GM23248 (cell line): ENCODE results near the gene FKTN. TPM values are rescaled to one million over a fixed set of nuclear protein-coding genes. Genes with fewer than 3 reads are reported as not detected.

ENCODE experiments used
- DNase-seq: peaks from one replicate; pipeline ENCODE4 v3.0.0-alpha.2; 2015
- H2AFZ ChIP-seq: fragments of 200-600 bp; sonication (generic); 2 replicates; pipeline ENCODE4 v1.6.1; 2016; ENCODE audit warnings: antibody characterized with exemption
- H3F3A ChIP-seq: fragments of 200-600 bp; sonication (generic); 2 replicates; pipeline ENCODE4 v1.6.1; 2016; ENCODE audit warnings: mild to moderate bottlenecking, antibody characterized with exemption, mixed run types; ENCODE audit not compliant: insufficient read depth
- H3K27ac ChIP-seq: fragments of 200-600 bp; sonication (generic); 2 replicates; pipeline ENCODE4 v1.5.1; 2016; ENCODE audit warnings: mild to moderate bottlenecking
- H3K27me3 ChIP-seq: fragments of 200-600 bp; sonication (generic); replicated peaks from 2 replicates; pipeline ENCODE4 v1.6.1; 2016; ENCODE audit warnings: mild to moderate bottlenecking; ENCODE audit not compliant: insufficient read depth
- H3K36me3 ChIP-seq: fragments of 200-600 bp; sonication (generic); 2 replicates; pipeline ENCODE4 v1.6.1; 2016; ENCODE audit warnings: low read depth, mild to moderate bottlenecking
- H3K4me1 ChIP-seq: fragments of 200-600 bp; sonication (generic); 2 replicates; pipeline ENCODE4 v1.6.1; 2016; ENCODE audit warnings: mild to moderate bottlenecking; ENCODE audit not compliant: insufficient read depth
- H3K4me2 ChIP-seq: fragments of 200-600 bp; sonication (generic); one replicate; pipeline ENCODE4 v1.6.1; 2016; ENCODE audit warnings: mild to moderate bottlenecking; ENCODE audit not compliant: unreplicated experiment
- H3K4me3 ChIP-seq: fragments of 200-600 bp; sonication (generic); 2 replicates; pipeline ENCODE4 v1.5.1; 2016; ENCODE audit warnings: mild to moderate bottlenecking
- H3K79me2 ChIP-seq: fragments of 200-600 bp; sonication (generic); 2 replicates; pipeline ENCODE4 v1.6.1; 2016; ENCODE audit warnings: mild to moderate bottlenecking; ENCODE audit not compliant: insufficient read depth
- H3K9ac ChIP-seq: fragments of 200-600 bp; sonication (generic); 2 replicates; pipeline ENCODE4 v1.6.1; 2016; ENCODE audit warnings: mild to moderate bottlenecking
- H3K9me2 ChIP-seq: fragments of 200-600 bp; sonication (generic); 2 replicates; pipeline ENCODE4 v1.6.1; 2016; ENCODE audit warnings: mixed run types, mild to moderate bottlenecking, moderate library complexity; ENCODE audit not compliant: insufficient read depth
- H3K9me3 ChIP-seq: fragments of 200-600 bp; sonication (generic); one replicate; pipeline ENCODE4 v1.6.1; 2017; ENCODE audit warnings: low read depth
- H4K20me1 ChIP-seq: fragments of 200-600 bp; sonication (generic); 2 replicates; pipeline ENCODE4 v1.6.0; 2016; ENCODE audit not compliant: insufficient read depth
- EZH2 ChIP-seq: fragments of 200-600 bp; sonication (generic); IDR thresholded peaks from 2 replicates; pipeline ENCODE4 v1.6.1; 2018; ENCODE audit warnings: antibody characterized with exemption, mild to moderate bottlenecking; ENCODE audit not compliant: insufficient read depth, poor library complexity, severe bottlenecking
- EZH2phosphoT487 ChIP-seq: fragments of 200-600 bp; sonication (generic); IDR thresholded peaks from 2 replicates; pipeline ENCODE4 v1.6.1; 2018; ENCODE audit warnings: antibody characterized with exemption, moderate library complexity, mild to moderate bottlenecking, low read depth; ENCODE audit not compliant: insufficient read depth
- WGBS, 2 experiments: methylation state at CpG; one replicate each; pipeline ENCODE4 v1.1.6; 2015 to 2017; ENCODE audit warnings: low lambda C conversion rate in 2 of 2, low coverage in 1 of 2; ENCODE audit errors: missing lambda C conversion rate in 2 of 2; 5-methylcytosine and 5-hydroxymethylcytosine counted together
- in situ Hi-C: fragments of 300-500 bp; cut with MboI; formaldehyde crosslinking; loops from 2 replicates; pipeline ENCODE4 v1.15.0; 2020
- polyA plus RNA-seq: library from polyadenylated mRNA; unstranded; fragments of >200 nt; fragmentation: Nextera tagmentation; extraction: Ambion mirVana; gene quantifications from 2 replicates; pipeline ENCODE4 v1.2.1, GENCODE V29; 2016
- total RNA-seq: library from RNA; depleted of rRNA; stranded (reverse); fragments of >200 nt; shearing (Covaris generic); gene quantifications from 2 replicates; pipeline ENCODE4 v1.2.3, GENCODE V29; 2014

The FKTN gene
- total and polyA plus RNA-seq, 2 experiments from 2014 or later: 13.9 to 40.7 TPM

DNA sequence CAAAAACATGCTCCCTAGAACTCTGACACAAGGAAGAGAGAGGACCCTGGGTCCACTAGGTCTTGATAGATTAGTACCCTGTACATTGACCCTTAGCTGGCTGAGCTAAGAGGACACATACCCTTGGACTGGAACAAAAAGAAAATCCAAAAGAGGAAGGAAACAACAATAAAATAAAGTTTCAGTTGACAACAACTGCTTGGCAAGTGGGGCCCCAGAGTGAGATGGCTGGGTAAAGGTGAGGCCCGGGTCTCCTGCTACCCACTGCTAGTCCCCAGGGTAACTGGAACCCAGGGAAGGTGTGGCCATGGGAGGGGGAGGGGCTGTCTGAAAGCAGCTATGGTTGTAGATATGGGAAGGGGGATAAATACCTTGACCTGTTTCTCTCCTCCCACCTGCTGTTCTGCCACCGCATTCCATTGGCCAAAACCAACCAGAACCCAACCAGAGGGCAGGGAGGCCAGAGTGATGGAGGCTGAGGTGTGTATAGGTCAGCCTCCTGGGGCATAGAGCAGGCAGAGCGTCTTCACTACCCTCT, 116.0 kb downstream of the FKTN start:
- H2AFZ ChIP-seq: no peak overlapping the region
- H3F3A ChIP-seq: no peaks in the 10 kb centered on the region
- no peaks in the 10 kb centered on the region for H3K36me3 ChIP-seq
- no peaks in the 10 kb centered on the region for H3K9me3 ChIP-seq
- no peaks in the 10 kb centered on the region for H3K79me2 ChIP-seq
- TF ChIP-seq EZH2phosphoT487 (no peak), EZH2 (no peak)
- no peaks in the 10 kb centered on the region for H3K9me2 ChIP-seq
- no peaks in the 10 kb centered on the region for H3K4me1 ChIP-seq
- H3K27ac ChIP-seq: no peak overlapping the region
- WGBS, 2 experiments: 38 to 46% methylated on average over 3 of the region's 3 CpGs
- no peaks in the 10 kb centered on the region for H3K27me3 ChIP-seq
- no peak for DNase-seq
- in situ Hi-C loops: no loop called here
- H4K20me1 ChIP-seq: no peaks in the 10 kb centered on the region
- H3K9ac ChIP-seq: no peak overlapping the region
- H3K4me2 ChIP-seq: no peak overlapping the region
- no peak overlapping the region for H3K4me3 ChIP-seq

DNA sequence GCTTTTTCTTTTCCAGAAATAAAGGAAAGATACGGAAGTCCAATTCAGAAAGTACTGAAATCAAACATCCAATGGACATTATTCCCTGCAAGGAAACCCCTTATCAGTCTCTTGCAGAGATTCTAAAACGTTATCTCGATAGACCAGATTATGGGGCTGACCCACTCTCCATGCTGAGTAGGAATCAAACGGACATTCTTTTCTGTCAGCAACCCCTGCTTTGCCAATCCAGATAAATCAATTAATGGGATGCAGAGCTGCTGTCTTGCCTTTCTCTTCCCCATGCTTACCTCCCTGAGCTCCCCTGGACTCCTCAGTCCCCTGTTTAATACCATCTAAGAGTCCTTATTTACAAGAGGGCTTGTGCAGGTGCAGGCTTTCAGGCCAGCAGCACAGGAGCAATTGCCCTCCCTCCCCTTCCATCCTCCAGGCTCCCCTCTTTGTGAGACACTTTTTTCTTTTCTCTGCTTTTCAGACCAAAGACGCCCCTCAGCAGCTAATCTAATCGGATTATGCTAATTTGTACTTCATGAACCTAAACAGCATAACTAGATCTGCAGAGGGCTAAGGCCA, 118.5 kb downstream of the FKTN start:
- no peaks in the 10 kb centered on the region for H3K4me1 ChIP-seq
- no peaks in the 10 kb centered on the region for H3K9me2 ChIP-seq
- no peaks in the 10 kb centered on the region for H3K36me3 ChIP-seq
- no peak overlapping the region for H3K27ac ChIP-seq
- H3F3A ChIP-seq: no peaks in the 10 kb centered on the region
- no peaks in the 10 kb centered on the region for H4K20me1 ChIP-seq
- no peaks in the 10 kb centered on the region for H3K79me2 ChIP-seq
- no peaks in the 10 kb centered on the region for H3K9me3 ChIP-seq
- in situ Hi-C loops: no loop called here
- no peak overlapping the region for H3K4me2 ChIP-seq
- no peak overlapping the region for H3K4me3 ChIP-seq
- WGBS, 2 experiments: 37 to 38% methylated on average over 6 of the region's 6 CpGs
- no peaks in the 10 kb centered on the region for H3K27me3 ChIP-seq
- no peak for DNase-seq
- no peak overlapping the region for H3K9ac ChIP-seq
- TF ChIP-seq EZH2phosphoT487: no peak
- no peak for TF ChIP-seq EZH2
- no peak overlapping the region for H2AFZ ChIP-seq

DNA sequence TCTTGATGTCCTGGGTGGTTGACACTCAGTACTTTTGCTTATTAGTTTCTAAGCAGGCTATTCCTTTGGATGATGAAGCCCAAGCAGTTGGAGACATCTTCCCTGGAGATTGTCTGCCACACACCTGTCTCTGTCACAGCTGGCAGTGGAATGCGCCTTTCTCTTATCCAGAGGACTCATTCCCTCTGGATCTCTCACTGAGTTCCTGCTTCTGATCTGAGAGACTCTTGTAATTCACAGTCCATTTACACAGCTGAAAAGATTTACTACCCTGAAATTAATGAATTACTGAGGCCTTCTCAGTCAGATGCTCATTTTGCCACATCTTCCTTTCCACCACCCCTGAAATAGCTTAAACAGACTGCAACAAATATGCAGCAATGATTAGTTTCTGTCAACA, 120.2 kb downstream of the FKTN start:
- no peaks in the 10 kb centered on the region for H3K9me2 ChIP-seq
- in situ Hi-C loops: no loop called here
- no peaks in the 10 kb centered on the region for H3K4me1 ChIP-seq
- no peak overlapping the region for H3K27ac ChIP-seq
- WGBS, 2 experiments: 55 to 67% methylated on average over 1 of the region's 1 CpG
- H3K4me3 ChIP-seq: no peak overlapping the region
- H3K4me2 ChIP-seq: no peak overlapping the region
- no peak for DNase-seq
- H4K20me1 ChIP-seq: no peaks in the 10 kb centered on the region
- no peaks in the 10 kb centered on the region for H3F3A ChIP-seq
- no peaks in the 10 kb centered on the region for H3K9me3 ChIP-seq
- no peaks in the 10 kb centered on the region for H3K36me3 ChIP-seq
- no peak overlapping the region for H3K9ac ChIP-seq
- no peaks in the 10 kb centered on the region for H3K79me2 ChIP-seq
- no peak overlapping the region for H2AFZ ChIP-seq
- no peak for TF ChIP-seq EZH2phosphoT487
- no peak for TF ChIP-seq EZH2
- no peaks in the 10 kb centered on the region for H3K27me3 ChIP-seq

DNA sequence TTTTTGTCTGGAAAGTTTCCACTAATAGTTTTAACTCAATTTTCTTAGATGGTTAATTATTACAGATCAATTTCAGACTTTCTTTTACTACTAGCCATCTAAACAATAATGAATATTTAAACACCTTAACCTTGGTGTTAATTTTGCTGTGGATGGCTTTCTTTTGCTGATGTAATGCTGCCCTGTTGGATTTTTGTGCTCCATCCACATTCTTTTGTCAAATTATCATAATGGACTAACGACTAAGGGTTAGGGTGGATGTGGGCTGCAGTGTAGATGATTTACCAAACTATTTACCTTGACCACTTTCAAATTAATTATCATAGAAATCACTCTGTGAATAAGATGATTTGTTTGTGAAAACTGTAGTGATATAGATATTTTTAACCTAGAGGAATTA, 120.8 kb downstream of the FKTN start:
- no peak for TF ChIP-seq EZH2phosphoT487
- TF ChIP-seq EZH2: no peak

More for the DNA sequence above, 120.8 kb downstream of the FKTN start:
- Histone ChIP-seq H3K27ac (no peak overlapping the region), H3K4me2 (no peak overlapping the region), H3K4me1 (no peaks in the 10 kb centered on the region), H2AFZ (no peak overlapping the region), H3K4me3 (no peak overlapping the region), H3K36me3 (no peaks in the 10 kb centered on the region), H4K20me1 (no peaks in the 10 kb centered on the region), H3K9me2 (no peaks in the 10 kb centered on the region), H3K9me3 (no peaks in the 10 kb centered on the region), H3K27me3 (no peaks in the 10 kb centered on the region), H3F3A (no peaks in the 10 kb centered on the region), H3K9ac (no peak overlapping the region), H3K79me2 (no peaks in the 10 kb centered on the region)
- WGBS, 2 experiments: 41 to 51% methylated on average over 1 of the region's 1 CpG
- in situ Hi-C loops: no loop called here
- DNase-seq: no peak
